GDM1 (cell line): Measurements from ENCODE around the gene PLBD2.
"Not testable (repeated sequence)": the region's sequence is repeated elsewhere in the genome, so short reads cannot be mapped to it uniquely, and the experiment has no call there.

ENCODE experiments used
- DNase-seq: peaks from one replicate; lab custom pipeline; 2025; lab: John Stamatoyannopoulos, UW

The PLBD2 gene

DNA sequence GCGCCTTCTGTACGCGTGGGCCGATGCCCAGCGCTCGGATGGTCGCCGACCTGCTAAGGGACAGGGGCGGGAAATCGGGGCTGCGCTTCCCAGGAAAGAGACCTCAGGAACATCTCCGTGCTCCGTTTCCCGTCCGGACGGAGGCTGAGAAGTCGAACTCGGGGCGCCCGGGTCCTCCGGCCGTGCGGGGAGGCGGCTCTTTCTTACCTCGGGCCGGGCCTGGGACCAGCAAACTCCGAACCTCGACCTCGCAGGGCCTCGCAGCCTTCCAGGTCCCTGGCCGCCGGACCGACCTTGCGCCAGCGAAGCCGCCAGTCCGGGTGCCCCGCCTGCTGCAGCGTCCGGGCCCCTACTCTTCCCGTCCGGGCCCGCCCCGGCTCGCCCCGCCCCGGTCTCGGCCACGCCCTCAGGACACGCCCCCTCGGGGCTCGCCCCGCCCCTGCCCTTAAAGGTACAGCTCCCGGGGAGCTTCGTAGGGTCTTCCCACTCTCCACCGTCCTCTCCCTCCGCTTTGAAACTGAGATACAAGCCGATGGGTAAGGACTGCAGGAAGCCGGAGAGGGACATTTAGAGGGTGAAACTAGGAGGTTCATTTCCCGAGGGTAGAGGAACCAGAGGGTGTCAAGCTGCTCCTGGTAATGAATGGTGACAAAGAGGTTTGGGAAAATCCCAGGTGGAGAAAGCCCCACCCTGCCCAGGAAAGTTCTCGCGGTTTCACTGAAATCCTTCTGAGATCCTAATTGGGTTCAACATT lies 23.4 kb upstream of the PLBD2 start, which contains the start of gene SLC8B1:
TSS of gene SLC8B1 (minus strand) at position 324 of the 754 bp plus-strand sequence. CDS start 2,231 bp downstream, outside the sequence.
- peak; percentile 75 for DNase-seq

- DNase-seq = no peak
Observed at GRCh38 chr12:113339540-113339939, 18.8 kb upstream of the PLBD2 start.

DNA sequence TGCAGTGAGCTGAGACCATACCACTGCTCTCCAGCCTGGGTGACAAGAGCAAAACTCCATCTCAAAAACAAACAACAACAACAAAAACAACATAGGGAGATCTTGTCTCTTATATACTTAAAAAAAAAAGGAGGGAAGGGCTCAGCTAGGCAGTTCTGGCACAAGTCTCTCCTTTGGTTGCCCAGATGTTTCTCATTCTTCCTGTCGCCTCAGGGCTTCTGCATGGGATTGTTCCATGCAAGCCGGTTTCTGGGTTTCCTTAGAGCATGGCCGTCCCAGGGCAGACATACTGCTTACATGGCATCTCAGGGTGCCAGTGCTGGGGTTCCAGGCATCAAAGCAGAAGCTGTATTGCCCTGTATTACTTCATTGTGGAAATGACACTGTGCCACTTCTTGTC lies 18.3 kb upstream of the PLBD2 start:
- no peak for DNase-seq

- no peak for DNase-seq
Observed at GRCh38 chr12:113341535-113341934, 16.9 kb upstream of the PLBD2 start.

- DNase-seq = no peak
Observed at GRCh38 chr12:113345318-113345717, 13.1 kb upstream of the PLBD2 start.

DNA sequence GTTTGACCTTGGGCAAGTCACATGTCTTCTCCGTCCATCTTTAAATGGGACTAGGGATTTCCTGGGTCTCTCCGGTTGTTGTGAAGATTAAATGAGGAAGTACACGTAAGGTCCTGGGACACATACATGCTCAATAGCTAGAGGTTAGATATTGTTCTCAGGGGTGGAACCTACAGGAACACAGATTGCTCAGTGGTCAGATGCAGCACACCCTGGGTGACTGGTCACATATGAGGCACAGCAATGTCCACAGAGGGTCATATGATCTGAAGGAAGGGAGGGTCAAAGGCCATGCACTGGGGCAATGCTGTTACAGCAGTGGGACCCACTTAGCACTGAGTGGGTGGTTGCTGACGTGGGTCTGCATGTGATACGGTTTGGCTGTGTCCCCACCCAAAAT lies 12.0 kb upstream of the PLBD2 start:
- no peak for DNase-seq

DNA sequence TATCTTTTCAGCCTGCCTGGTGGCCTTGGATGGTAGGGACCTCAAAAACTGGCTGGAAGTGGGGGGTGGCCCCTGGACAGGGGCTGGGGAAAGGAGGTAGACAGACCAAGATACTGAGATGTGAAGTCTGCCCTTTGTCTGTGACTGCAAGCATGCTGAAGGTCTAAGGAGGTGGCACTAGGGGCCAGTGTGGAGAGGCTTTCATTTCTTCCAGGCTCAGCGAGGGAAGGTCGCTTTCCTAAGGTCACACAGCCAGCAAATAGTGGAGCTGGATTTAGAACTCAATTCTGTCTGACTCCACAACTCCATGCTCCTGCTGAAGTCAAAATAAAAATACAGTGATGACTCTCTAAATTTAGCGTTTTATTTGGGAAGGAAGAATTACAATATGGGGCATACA lies 11.3 kb upstream of the PLBD2 start:
- no peak for DNase-seq

DNA sequence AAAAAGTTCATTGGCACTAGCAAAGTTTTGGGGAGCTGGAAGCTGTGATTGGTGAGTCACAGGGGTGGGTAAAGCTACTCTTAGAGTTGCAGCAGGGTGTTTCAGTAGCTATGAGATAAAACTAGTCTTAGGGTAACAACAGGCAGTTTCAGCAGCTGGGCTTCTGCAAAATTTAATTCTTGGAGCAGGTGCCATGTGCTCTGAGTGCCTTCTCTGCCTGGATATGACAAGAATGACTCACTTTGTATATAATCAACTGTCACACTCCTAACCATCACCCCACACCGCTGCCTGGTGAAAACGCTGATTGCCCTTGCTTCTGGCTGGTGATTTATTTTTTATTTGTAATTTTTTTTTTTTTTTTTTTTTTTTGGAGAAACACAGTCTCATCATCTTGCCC lies 10.5 kb upstream of the PLBD2 start:
- DNase-seq = no peak

DNA sequence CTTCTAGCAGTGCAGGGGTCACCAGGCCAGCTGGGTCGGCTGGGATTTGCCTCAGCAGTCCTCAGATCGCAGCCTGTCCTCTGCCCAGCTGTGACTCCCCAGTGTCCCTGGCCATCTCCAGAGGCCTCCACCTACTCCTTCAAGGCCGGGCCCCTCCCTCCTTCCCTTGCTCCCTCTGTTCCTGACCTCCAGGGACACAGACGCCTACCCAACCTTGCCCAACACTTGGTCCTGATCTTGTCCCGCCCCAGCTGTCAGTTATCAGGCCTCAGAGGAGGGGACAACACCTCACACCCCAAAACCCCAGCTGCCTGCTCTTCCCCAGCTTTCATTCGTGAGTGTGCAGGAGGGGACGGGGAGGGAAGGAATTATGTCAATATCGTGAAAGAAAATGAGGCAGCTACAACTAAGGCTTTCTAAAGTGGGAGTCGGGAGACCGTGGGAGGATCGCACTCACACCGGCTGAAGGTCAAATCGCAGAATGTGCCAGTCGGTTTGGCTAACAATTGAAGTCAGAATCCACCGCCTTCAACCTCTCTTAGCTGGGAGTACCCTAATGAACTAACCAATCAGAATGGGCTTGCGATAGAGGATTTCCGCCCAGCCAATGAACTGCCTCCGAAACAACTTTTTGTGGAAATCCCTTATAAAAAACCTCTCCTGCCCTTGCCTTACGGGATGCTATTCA lies 9.4 kb upstream of the PLBD2 start:
- no peak for DNase-seq

DNA sequence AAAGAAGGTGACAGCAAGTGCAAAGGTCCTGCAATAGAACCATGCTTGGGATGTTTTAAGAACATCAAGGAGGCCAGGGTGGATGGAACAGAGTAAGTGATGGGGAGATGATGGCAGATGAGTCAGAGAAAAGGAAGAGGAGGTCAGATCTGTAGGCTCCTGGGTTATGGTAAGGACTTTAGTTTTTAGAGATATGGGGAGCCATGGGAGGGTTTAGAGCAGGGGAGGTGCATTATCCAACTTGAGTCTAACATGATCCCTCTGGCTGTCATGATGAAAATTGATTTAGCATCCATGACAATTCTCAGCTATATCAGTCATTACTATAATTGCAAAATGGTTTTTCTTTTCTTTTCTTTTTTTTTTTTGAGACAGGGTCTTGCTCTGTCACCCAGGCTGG lies 7.3 kb upstream of the PLBD2 start:
- no peak for DNase-seq

DNA sequence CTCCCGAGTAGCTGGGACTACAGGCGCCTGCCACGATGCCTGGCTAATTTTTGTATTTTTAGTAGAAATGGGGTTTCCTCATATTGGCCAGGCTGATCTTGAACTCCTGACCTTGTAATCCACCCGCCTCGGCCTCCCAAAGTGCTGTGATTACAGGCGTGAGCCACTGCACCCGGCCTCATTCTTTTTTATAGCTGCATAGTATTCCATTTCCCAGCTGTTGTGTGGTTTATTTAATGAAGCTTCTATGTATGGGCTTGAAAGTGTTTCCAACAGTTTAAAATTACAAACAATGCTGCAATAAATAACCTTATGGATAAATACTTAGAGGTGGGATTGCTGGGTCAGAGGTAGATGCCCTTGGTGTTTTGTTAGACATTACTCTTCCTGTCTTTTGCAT lies 4.2 kb upstream of the PLBD2 start:
- not testable (repeated sequence) for DNase-seq

- no peak for DNase-seq
Observed at GRCh38 chr12:113359133-113359938, 949 bp downstream of the PLBD2 start.

DNA sequence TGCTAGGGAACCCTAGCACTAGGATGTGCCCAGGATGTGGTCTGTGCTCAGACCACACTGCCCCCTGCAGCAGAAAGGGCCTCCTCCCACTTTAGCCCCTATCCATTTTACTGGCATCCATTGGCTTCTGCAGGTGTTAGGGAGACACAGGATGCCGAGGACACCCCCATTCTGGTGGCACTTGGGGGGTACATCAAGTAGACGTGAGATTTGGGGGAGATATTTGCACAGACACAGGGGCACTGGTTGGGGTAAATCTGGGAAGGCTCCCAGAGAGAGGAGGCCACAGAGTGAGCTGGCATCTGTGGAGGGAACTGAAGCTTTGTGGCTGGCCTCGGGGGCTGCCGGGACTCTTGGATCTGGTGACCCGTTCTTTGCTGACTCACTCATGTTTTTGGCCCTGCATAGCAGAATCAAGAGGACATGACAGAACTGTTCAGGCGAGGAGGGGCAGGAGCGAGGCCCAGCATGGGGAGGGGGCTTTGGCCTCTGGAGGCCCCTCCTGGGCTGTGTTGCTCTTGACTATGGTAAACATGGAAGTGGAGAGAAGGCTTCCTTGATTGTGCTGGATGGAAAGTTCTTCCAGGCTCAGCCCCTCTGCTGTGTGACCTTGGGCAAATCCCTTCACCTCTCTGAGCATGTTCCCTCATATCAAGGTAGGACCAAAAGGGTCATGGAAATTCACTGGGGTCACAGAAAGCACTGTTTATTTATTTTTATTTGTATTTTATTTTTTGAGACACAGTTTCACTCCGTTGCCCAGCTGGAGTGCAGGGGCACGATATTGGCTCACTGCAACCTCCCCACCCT lies 1.8 kb downstream of the PLBD2 start:
- no peak for DNase-seq

- no peak for DNase-seq
Observed at GRCh38 chr12:113361574-113362370, 3.4 kb downstream of the PLBD2 start.

DNA sequence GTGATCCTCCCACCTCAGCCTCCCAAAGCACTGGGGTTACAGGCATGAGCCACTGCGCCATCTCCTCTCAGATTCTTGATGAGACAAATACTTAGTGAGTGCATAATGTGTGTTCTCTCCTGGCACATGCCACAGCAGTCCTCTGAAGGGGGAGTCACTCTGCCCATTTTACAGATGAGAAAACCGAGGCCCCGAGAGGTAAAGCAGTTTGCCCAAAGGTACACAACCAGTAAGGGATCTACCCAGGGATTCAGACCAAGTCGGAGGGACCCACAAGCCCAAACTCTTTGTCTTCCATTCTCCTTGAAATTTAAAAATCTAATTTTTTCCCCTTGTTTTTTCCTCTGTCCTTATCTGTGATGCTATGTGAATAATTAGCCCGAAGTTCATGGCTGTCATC lies 6.3 kb downstream of the PLBD2 start:
- DNase-seq = no peak

GRCh38 chr12:113365639-113366395 lies 7.4 kb downstream of the PLBD2 start:
- no peak for DNase-seq

GRCh38 chr12:113366827-113367226 lies 8.4 kb downstream of the PLBD2 start:
- DNase-seq = no peak

GRCh38 chr12:113368331-113368730 lies 9.9 kb downstream of the PLBD2 start:
- DNase-seq = no peak

GRCh38 chr12:113369391-113369985 lies 11.1 kb downstream of the PLBD2 start:
- no peak for DNase-seq
